ENCODE results near the gene KCNMA1.

The KCNMA1 gene

GRCh38 chr10:77214799-77215198 is 422.8 kb downstream of the KCNMA1 start:
- DNase-seq (ENCODE audit: low read depth in 2 of 2), result no peak

- no peak for DNase-seq (ENCODE audit: low read depth in 2 of 2)
Observed at GRCh38 chr10:77212632-77213031, 425.0 kb downstream of the KCNMA1 start.

GRCh38 chr10:77210645-77211044 is 427.0 kb downstream of the KCNMA1 start:
- no peak for DNase-seq (ENCODE audit: low read depth in 2 of 2)

- no peak for DNase-seq (ENCODE audit: low read depth in 2 of 2)
Observed at GRCh38 chr10:77208684-77209256, 428.8 kb downstream of the KCNMA1 start.

- no peak for DNase-seq (ENCODE audit: low read depth in 2 of 2)
Observed at GRCh38 chr10:77207828-77208185, 429.8 kb downstream of the KCNMA1 start.

GRCh38 chr10:77207182-77207827 is 430.3 kb downstream of the KCNMA1 start:
- DNase-seq (ENCODE audit: low read depth in 2 of 2), result no peak

GRCh38 chr10:77205135-77205534 is 432.5 kb downstream of the KCNMA1 start:
- no peak for DNase-seq (ENCODE audit: low read depth in 2 of 2)

- no peak for DNase-seq (ENCODE audit: low read depth in 2 of 2)
Observed at GRCh38 chr10:77204171-77204570, 433.4 kb downstream of the KCNMA1 start.

- DNase-seq (ENCODE audit: low read depth in 2 of 2), result no peak
Observed at GRCh38 chr10:77202857-77203256, 434.8 kb downstream of the KCNMA1 start.

- no peak for DNase-seq (ENCODE audit: low read depth in 2 of 2)
Observed at GRCh38 chr10:77201135-77202106, 436.2 kb downstream of the KCNMA1 start.

GRCh38 chr10:77197544-77197943 is 440.1 kb downstream of the KCNMA1 start:
- no peak for DNase-seq (ENCODE audit: low read depth in 2 of 2)

- no peak for DNase-seq (ENCODE audit: low read depth in 2 of 2)
Observed at GRCh38 chr10:77196614-77197013, 441.0 kb downstream of the KCNMA1 start.

- DNase-seq (ENCODE audit: low read depth in 2 of 2), result no peak
Observed at GRCh38 chr10:77195101-77195500, 442.5 kb downstream of the KCNMA1 start.

GRCh38 chr10:77193001-77193400 is 444.6 kb downstream of the KCNMA1 start:
- DNase-seq (ENCODE audit: low read depth in 2 of 2), result no peak

GRCh38 chr10:77192402-77192801 is 445.2 kb downstream of the KCNMA1 start:
- no peak for DNase-seq (ENCODE audit: low read depth in 2 of 2)

GRCh38 chr10:77191324-77192049 is 446.1 kb downstream of the KCNMA1 start:
- no peak for DNase-seq (ENCODE audit: low read depth in 2 of 2)

- DNase-seq (ENCODE audit: low read depth in 2 of 2), result no peak
Observed at GRCh38 chr10:77190291-77190690, 447.3 kb downstream of the KCNMA1 start.

GRCh38 chr10:77189520-77189919 is 448.1 kb downstream of the KCNMA1 start:
- no peak for DNase-seq (ENCODE audit: low read depth in 2 of 2)

- DNase-seq (ENCODE audit: low read depth in 2 of 2), result no peak
Observed at GRCh38 chr10:77189075-77189474, 448.5 kb downstream of the KCNMA1 start.

GRCh38 chr10:77188521-77188920 is 449.1 kb downstream of the KCNMA1 start:
- DNase-seq (ENCODE audit: low read depth in 2 of 2), result no peak

GRCh38 chr10:77188000-77188395 is 449.6 kb downstream of the KCNMA1 start:
- DNase-seq (ENCODE audit: low read depth in 2 of 2), result no peak

- no peak for DNase-seq (ENCODE audit: low read depth in 2 of 2)
Observed at GRCh38 chr10:77187376-77187999, 450.1 kb downstream of the KCNMA1 start.
